Endothelial cell of umbilical vein (primary cell): ENCODE measurements around the gene MYO1C. TPM values are rescaled to one million over a fixed set of nuclear protein-coding genes. Genes with fewer than 3 reads are reported as not detected.

Experiments used
- BruUV-seq: library from RNA; stranded (reverse); fragments of 400-500 nt; replicated peaks from 2 replicates; lab custom pipeline; 2021; lab: Mats Ljungman, UMichigan
- CTCF ChIA-PET: fragments of 300-600, 350-600 bp; sonication (Branson Sonifier 250); formaldehyde crosslinking; loops from one replicate; lab custom pipeline; 2021; ENCODE audit warnings: antibody characterized with exemption, inconsistent platforms; lab: Charles Lee
- POLR2A ChIA-PET: fragments of 300-600, 350-600 bp; sonication (Branson Sonifier 250); formaldehyde crosslinking; loops from one replicate; lab custom pipeline; 2021; ENCODE audit warnings: antibody characterized with exemption, inconsistent platforms; lab: Charles Lee
- DNase-seq: peaks from one replicate; pipeline ENCODE4 v3.0.0-alpha.2; 2011; ENCODE audit warnings: low read depth, low spot score
- FAIRE-seq: peaks from 2 replicates; lab custom pipeline; 2011; peaks lifted over from hg19 to GRCh38; lab: Jason Lieb, UNC
- H2AFZ ChIP-seq: 2 replicates; pipeline ENCODE4 v1.6.0; 2012; ENCODE audit warnings: low read depth, low read length, control low read depth, inconsistent platforms
- H3K27ac ChIP-seq: 2 replicates; pipeline ENCODE4 v1.5.1; 2011; ENCODE audit warnings: low read depth, mild to moderate bottlenecking, control low read depth, low read length, moderate library complexity; ENCODE audit not compliant: insufficient read depth
- H3K27me3 ChIP-seq, 2 experiments: 2 replicates each; pipeline versions ENCODE4 v1.6.0 to v1.6.1; 2011; ENCODE audit warnings: low read length in 2 of 2, mixed read lengths in 1 of 2; ENCODE audit not compliant: control insufficient read depth in 2 of 2, insufficient read depth in 2 of 2
- H3K36me3 ChIP-seq, 2 experiments: 2 replicates in 1 of 2; 3 replicates in 1 of 2; pipeline ENCODE4 v1.5.1; 2011; ENCODE audit warnings: low read length in 2 of 2, mild to moderate bottlenecking in 1 of 2, moderate library complexity in 1 of 2; ENCODE audit not compliant: control insufficient read depth in 2 of 2, insufficient read depth in 2 of 2; ENCODE audit errors: extremely low read depth in 1 of 2
- H3K4me1 ChIP-seq: 3 replicates; pipeline ENCODE4 v1.5.1; 2011; ENCODE audit warnings: mild to moderate bottlenecking, low read length; ENCODE audit not compliant: control insufficient read depth, insufficient read depth; ENCODE audit errors: extremely low read depth
- H3K4me2 ChIP-seq: 2 replicates; pipeline ENCODE4 v1.6.1; 2011; ENCODE audit warnings: low read length, control low read depth, mixed read lengths; ENCODE audit not compliant: insufficient read depth
- H3K4me3 ChIP-seq, 3 experiments: fragments of 200-600 bp in 1 of 3; sonication (generic), shearing (Covaris generic) in 1 of 3; replicated peaks in 1 of 3; 2 replicates each; pipeline ENCODE4 v1.5.1; 2011 to 2016; ENCODE audit warnings: control low read depth in 3 of 3, low read length in 3 of 3, mild to moderate bottlenecking in 2 of 3, inconsistent platforms in 1 of 3, low read depth in 1 of 3, moderate library complexity in 1 of 3; ENCODE audit not compliant: insufficient read depth in 1 of 3
- H3K79me2 ChIP-seq: 2 replicates; pipeline ENCODE4 v1.6.0; 2012; ENCODE audit warnings: low read length, inconsistent platforms; ENCODE audit not compliant: control insufficient read depth, insufficient read depth
- H3K9ac ChIP-seq: replicated peaks from 2 replicates; pipeline ENCODE3; 2011; ENCODE audit warnings: low read length, control low read depth; ENCODE audit not compliant: insufficient read depth; ENCODE audit errors: extremely low read depth
- H3K9me1 ChIP-seq: replicated peaks from 3 replicates; pipeline ENCODE4 v1.6.0; 2011; ENCODE audit warnings: mild to moderate bottlenecking, low read length; ENCODE audit not compliant: control insufficient read depth, insufficient read depth; ENCODE audit errors: extremely low read depth
- H3K9me3 ChIP-seq: replicated peaks from 2 replicates; pipeline ENCODE4 v1.5.1; 2012; ENCODE audit warnings: low read length, inconsistent platforms; ENCODE audit not compliant: control insufficient read depth, insufficient read depth
- H4K20me1 ChIP-seq: replicated peaks from 2 replicates; pipeline ENCODE3; 2011; ENCODE audit warnings: mild to moderate bottlenecking, low read length; ENCODE audit not compliant: control insufficient read depth, insufficient read depth; ENCODE audit errors: extremely low read depth
- EZH2 ChIP-seq: IDR thresholded peaks from 2 replicates; pipeline ENCODE4 v1.6.1; 2012; ENCODE audit warnings: borderline replicate concordance, low read depth, mild to moderate bottlenecking, moderate library complexity, low read length, inconsistent platforms; ENCODE audit not compliant: severe bottlenecking
- FOS ChIP-seq: IDR thresholded peaks from 2 replicates; pipeline ENCODE4 v1.6.1; 2011; ENCODE audit warnings: mild to moderate bottlenecking, low read length, moderate library complexity, borderline replicate concordance; ENCODE audit not compliant: insufficient read depth
- GATA2 ChIP-seq: IDR thresholded peaks from 2 replicates; pipeline ENCODE4 v1.7.0; 2011; ENCODE audit warnings: low read depth, mild to moderate bottlenecking, moderate library complexity, mixed read lengths, low read length; ENCODE audit not compliant: insufficient read length, insufficient read depth
- JUN ChIP-seq: IDR thresholded peaks from 2 replicates; pipeline ENCODE4 v1.6.1; 2011; ENCODE audit warnings: borderline replicate concordance, low read depth; ENCODE audit not compliant: insufficient read length, insufficient read depth
- MYC ChIP-seq: IDR thresholded peaks from one replicate; pipeline ENCODE4 v1.6.1; 2011; ENCODE audit warnings: mild to moderate bottlenecking, low read depth, low read length
- POLR2A ChIP-seq: IDR thresholded peaks from 2 replicates; pipeline ENCODE4 v1.6.1; 2012; ENCODE audit warnings: low read depth, mild to moderate bottlenecking, control low read depth, low read length
- POLR2AphosphoS5 ChIP-seq: IDR thresholded peaks from 2 replicates; pipeline ENCODE4 v1.6.1; 2012; ENCODE audit warnings: low read depth, mild to moderate bottlenecking, control low read depth, low read length, moderate library complexity; ENCODE audit not compliant: insufficient read depth
- dilution Hi-C: fragments of 300-500 bp; cut with MboI; formaldehyde crosslinking; loops from one replicate; pipeline ENCODE4 v1.15.0; 2019; ENCODE audit warnings: low sequenced_read_pairs; ENCODE audit not compliant: extremely low pct_ligation_motif_present
- intact Hi-C: fragments of 100-400 bp; cut with micrococcal nuclease; formaldehyde crosslinking; loops from one replicate; pipeline ENCODE4 v1.10.0; 2022
- polyA plus RNA-seq, 4 experiments: library from polyadenylated mRNA; depleted of rRNA in 3 of 4; stranded (reverse) in 3 of 4; unstranded in 1 of 4; fragments of >200 nt; gene quantifications; 2 replicates each; pipeline versions ENCODE4 v1.2.1 to v1.2.3, GENCODE V29; 2011 to 2012; ENCODE audit warnings: missing spikeins in 1 of 4
- total RNA-seq: library from RNA; stranded (reverse); gene quantifications from 2 replicates; pipeline ENCODE4 v1.2.3, GENCODE V29; 2021
- TF ChIP-seq, protein P1 (sequence below), 2 donors: IDR thresholded peaks; 1 replicate in 1 of 2; 2 replicates in 1 of 2; pipeline ENCODE4 v1.5.1; 2011; ENCODE audit warnings: low read length in 2 of 2, mild to moderate bottlenecking in 2 of 2, moderate library complexity in 2 of 2, control low read depth in 1 of 2, inconsistent platforms in 1 of 2, low read depth in 1 of 2; ENCODE audit not compliant: insufficient read depth in 1 of 2; ENCODE audit errors: extremely low read depth in 1 of 2
- TF ChIP-seq, protein P2 (sequence below): IDR thresholded peaks from 2 replicates; pipeline ENCODE4 v1.6.1; 2011; ENCODE audit not compliant: insufficient read depth, insufficient read length

MYO1C gene
- total and polyA plus RNA-seq, 2 donors (not counting 3 experiments of a cell fraction or from before 2014, with no cell fraction given) = 141 to 206 TPM

DNA sequence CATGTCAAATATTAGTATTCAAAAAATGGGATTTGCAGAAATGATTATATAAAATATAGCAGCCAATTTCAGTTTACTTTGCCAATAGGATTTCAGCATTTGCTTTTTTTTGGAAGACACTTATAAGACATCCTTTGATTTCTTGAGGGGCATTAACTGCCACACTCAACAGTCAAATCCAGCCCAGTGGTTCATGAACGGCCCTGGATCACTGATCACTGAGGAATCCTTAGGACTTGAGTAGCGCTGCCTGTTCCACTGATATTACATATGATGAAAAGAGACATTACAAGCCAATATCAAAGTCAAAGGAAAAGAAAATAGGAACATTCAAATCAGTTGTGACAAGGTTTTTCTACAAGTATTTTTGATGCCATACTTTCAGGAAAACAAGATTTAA, 71.5 kb downstream of the MYO1C start:
- Histone ChIP-seq H3K4me2 (no peak overlapping the region), H3K27me3 (no peaks in the 10 kb centered on the region), H3K4me1 (peaks cover 25% of the 10 kb centered on the region), H2AFZ (no peak overlapping the region), H3K27ac (no peak overlapping the region), H3K36me3 (peaks cover 3 to 17% of the 10 kb centered on the region in 2 experiments), H3K9me1 (no peaks in the 10 kb centered on the region), H4K20me1 (peaks cover 4% of the 10 kb centered on the region), H3K9me3 (no peaks in the 10 kb centered on the region), H3K9ac (no peak overlapping the region), H3K79me2 (peaks cover 33% of the 10 kb centered on the region), H3K4me3 (no peak overlapping the region)
- no peak for TF ChIP-seq EZH2
- TF ChIP-seq JUN = no peak
- TF ChIP-seq, protein P1, sequence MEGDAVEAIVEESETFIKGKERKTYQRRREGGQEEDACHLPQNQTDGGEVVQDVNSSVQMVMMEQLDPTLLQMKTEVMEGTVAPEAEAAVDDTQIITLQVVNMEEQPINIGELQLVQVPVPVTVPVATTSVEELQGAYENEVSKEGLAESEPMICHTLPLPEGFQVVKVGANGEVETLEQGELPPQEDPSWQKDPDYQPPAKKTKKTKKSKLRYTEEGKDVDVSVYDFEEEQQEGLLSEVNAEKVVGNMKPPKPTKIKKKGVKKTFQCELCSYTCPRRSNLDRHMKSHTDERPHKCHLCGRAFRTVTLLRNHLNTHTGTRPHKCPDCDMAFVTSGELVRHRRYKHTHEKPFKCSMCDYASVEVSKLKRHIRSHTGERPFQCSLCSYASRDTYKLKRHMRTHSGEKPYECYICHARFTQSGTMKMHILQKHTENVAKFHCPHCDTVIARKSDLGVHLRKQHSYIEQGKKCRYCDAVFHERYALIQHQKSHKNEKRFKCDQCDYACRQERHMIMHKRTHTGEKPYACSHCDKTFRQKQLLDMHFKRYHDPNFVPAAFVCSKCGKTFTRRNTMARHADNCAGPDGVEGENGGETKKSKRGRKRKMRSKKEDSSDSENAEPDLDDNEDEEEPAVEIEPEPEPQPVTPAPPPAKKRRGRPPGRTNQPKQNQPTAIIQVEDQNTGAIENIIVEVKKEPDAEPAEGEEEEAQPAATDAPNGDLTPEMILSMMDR (IDR thresholded peaks at IDR 0.05; ENCODE audit: extremely low read depth in 1 of 2, insufficient read depth in 1 of 2, low read depth in 1 of 2, low read length in 2 of 2) = no peak
- no peak for TF ChIP-seq MYC
- no peak for TF ChIP-seq FOS
- TF ChIP-seq POLR2AphosphoS5 = no peak
- TF ChIP-seq POLR2A = no peak
- TF ChIP-seq, protein P2, sequence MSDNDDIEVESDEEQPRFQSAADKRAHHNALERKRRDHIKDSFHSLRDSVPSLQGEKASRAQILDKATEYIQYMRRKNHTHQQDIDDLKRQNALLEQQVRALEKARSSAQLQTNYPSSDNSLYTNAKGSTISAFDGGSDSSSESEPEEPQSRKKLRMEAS = no peak
- no peak for TF ChIP-seq GATA2
- no TSS peak for BruUV-seq
- intact Hi-C loops (no loop called here), dilution Hi-C loops (no loop called here)
- FAIRE-seq (no peak), DNase-seq (no peak)
- CTCF ChIA-PET = no interaction called here
- POLR2A ChIA-PET = no interaction called here
